Endothelial cell of umbilical vein (primary cell): ENCODE measurements around the gene FOXP1. TPM values are rescaled to one million over a fixed set of nuclear protein-coding genes. Genes with fewer than 3 reads are reported as not detected.

Experiments used
- BruUV-seq: library from RNA; stranded (reverse); fragments of 400-500 nt; replicated peaks from 2 replicates; lab custom pipeline; 2021; lab: Mats Ljungman, UMichigan
- CTCF ChIA-PET: fragments of 300-600, 350-600 bp; sonication (Branson Sonifier 250); formaldehyde crosslinking; loops from one replicate; lab custom pipeline; 2021; ENCODE audit warnings: antibody characterized with exemption, inconsistent platforms; lab: Charles Lee
- POLR2A ChIA-PET: fragments of 300-600, 350-600 bp; sonication (Branson Sonifier 250); formaldehyde crosslinking; loops from one replicate; lab custom pipeline; 2021; ENCODE audit warnings: antibody characterized with exemption, inconsistent platforms; lab: Charles Lee
- DNase-seq: peaks from one replicate; pipeline ENCODE4 v3.0.0-alpha.2; 2011; ENCODE audit warnings: low read depth, low spot score
- FAIRE-seq: peaks from 2 replicates; lab custom pipeline; 2011; peaks lifted over from hg19 to GRCh38; lab: Jason Lieb, UNC
- H2AFZ ChIP-seq: 2 replicates; pipeline ENCODE4 v1.6.0; 2012; ENCODE audit warnings: low read depth, low read length, control low read depth, inconsistent platforms
- H3K27ac ChIP-seq: 2 replicates; pipeline ENCODE4 v1.5.1; 2011; ENCODE audit warnings: low read depth, mild to moderate bottlenecking, control low read depth, low read length, moderate library complexity; ENCODE audit not compliant: insufficient read depth
- H3K27me3 ChIP-seq, 2 experiments: 2 replicates each; pipeline versions ENCODE4 v1.6.0 to v1.6.1; 2011; ENCODE audit warnings: low read length in 2 of 2, mixed read lengths in 1 of 2; ENCODE audit not compliant: control insufficient read depth in 2 of 2, insufficient read depth in 2 of 2
- H3K36me3 ChIP-seq, 2 experiments: 2 replicates in 1 of 2; 3 replicates in 1 of 2; pipeline ENCODE4 v1.5.1; 2011; ENCODE audit warnings: low read length in 2 of 2, mild to moderate bottlenecking in 1 of 2, moderate library complexity in 1 of 2; ENCODE audit not compliant: control insufficient read depth in 2 of 2, insufficient read depth in 2 of 2; ENCODE audit errors: extremely low read depth in 1 of 2
- H3K4me1 ChIP-seq: 3 replicates; pipeline ENCODE4 v1.5.1; 2011; ENCODE audit warnings: mild to moderate bottlenecking, low read length; ENCODE audit not compliant: control insufficient read depth, insufficient read depth; ENCODE audit errors: extremely low read depth
- H3K4me2 ChIP-seq: 2 replicates; pipeline ENCODE4 v1.6.1; 2011; ENCODE audit warnings: low read length, control low read depth, mixed read lengths; ENCODE audit not compliant: insufficient read depth
- H3K4me3 ChIP-seq, 3 experiments: fragments of 200-600 bp in 1 of 3; sonication (generic), shearing (Covaris generic) in 1 of 3; replicated peaks in 1 of 3; 2 replicates each; pipeline ENCODE4 v1.5.1; 2011 to 2016; ENCODE audit warnings: control low read depth in 3 of 3, low read length in 3 of 3, mild to moderate bottlenecking in 2 of 3, inconsistent platforms in 1 of 3, low read depth in 1 of 3, moderate library complexity in 1 of 3; ENCODE audit not compliant: insufficient read depth in 1 of 3
- H3K79me2 ChIP-seq: 2 replicates; pipeline ENCODE4 v1.6.0; 2012; ENCODE audit warnings: low read length, inconsistent platforms; ENCODE audit not compliant: control insufficient read depth, insufficient read depth
- H3K9ac ChIP-seq: replicated peaks from 2 replicates; pipeline ENCODE3; 2011; ENCODE audit warnings: low read length, control low read depth; ENCODE audit not compliant: insufficient read depth; ENCODE audit errors: extremely low read depth
- H3K9me1 ChIP-seq: replicated peaks from 3 replicates; pipeline ENCODE4 v1.6.0; 2011; ENCODE audit warnings: mild to moderate bottlenecking, low read length; ENCODE audit not compliant: control insufficient read depth, insufficient read depth; ENCODE audit errors: extremely low read depth
- H3K9me3 ChIP-seq: replicated peaks from 2 replicates; pipeline ENCODE4 v1.5.1; 2012; ENCODE audit warnings: low read length, inconsistent platforms; ENCODE audit not compliant: control insufficient read depth, insufficient read depth
- H4K20me1 ChIP-seq: replicated peaks from 2 replicates; pipeline ENCODE3; 2011; ENCODE audit warnings: mild to moderate bottlenecking, low read length; ENCODE audit not compliant: control insufficient read depth, insufficient read depth; ENCODE audit errors: extremely low read depth
- CTCF ChIP-seq, 2 donors: IDR thresholded peaks; 1 replicate in 1 of 2; 2 replicates in 1 of 2; pipeline ENCODE4 v1.5.1; 2011; ENCODE audit warnings: low read length in 2 of 2, mild to moderate bottlenecking in 2 of 2, moderate library complexity in 2 of 2, control low read depth in 1 of 2, inconsistent platforms in 1 of 2, low read depth in 1 of 2; ENCODE audit not compliant: insufficient read depth in 1 of 2; ENCODE audit errors: extremely low read depth in 1 of 2
- EZH2 ChIP-seq: IDR thresholded peaks from 2 replicates; pipeline ENCODE4 v1.6.1; 2012; ENCODE audit warnings: borderline replicate concordance, low read depth, mild to moderate bottlenecking, moderate library complexity, low read length, inconsistent platforms; ENCODE audit not compliant: severe bottlenecking
- FOS ChIP-seq: IDR thresholded peaks from 2 replicates; pipeline ENCODE4 v1.6.1; 2011; ENCODE audit warnings: mild to moderate bottlenecking, low read length, moderate library complexity, borderline replicate concordance; ENCODE audit not compliant: insufficient read depth
- GATA2 ChIP-seq: IDR thresholded peaks from 2 replicates; pipeline ENCODE4 v1.7.0; 2011; ENCODE audit warnings: low read depth, mild to moderate bottlenecking, moderate library complexity, mixed read lengths, low read length; ENCODE audit not compliant: insufficient read length, insufficient read depth
- JUN ChIP-seq: IDR thresholded peaks from 2 replicates; pipeline ENCODE4 v1.6.1; 2011; ENCODE audit warnings: borderline replicate concordance, low read depth; ENCODE audit not compliant: insufficient read length, insufficient read depth
- MAX ChIP-seq: IDR thresholded peaks from 2 replicates; pipeline ENCODE4 v1.6.1; 2011; ENCODE audit not compliant: insufficient read depth, insufficient read length
- MYC ChIP-seq: IDR thresholded peaks from one replicate; pipeline ENCODE4 v1.6.1; 2011; ENCODE audit warnings: mild to moderate bottlenecking, low read depth, low read length
- POLR2A ChIP-seq: IDR thresholded peaks from 2 replicates; pipeline ENCODE4 v1.6.1; 2012; ENCODE audit warnings: low read depth, mild to moderate bottlenecking, control low read depth, low read length
- POLR2AphosphoS5 ChIP-seq: IDR thresholded peaks from 2 replicates; pipeline ENCODE4 v1.6.1; 2012; ENCODE audit warnings: low read depth, mild to moderate bottlenecking, control low read depth, low read length, moderate library complexity; ENCODE audit not compliant: insufficient read depth
- dilution Hi-C: fragments of 300-500 bp; cut with MboI; formaldehyde crosslinking; loops from one replicate; pipeline ENCODE4 v1.15.0; 2019; ENCODE audit warnings: low sequenced_read_pairs; ENCODE audit not compliant: extremely low pct_ligation_motif_present
- intact Hi-C: fragments of 100-400 bp; cut with micrococcal nuclease; formaldehyde crosslinking; loops from one replicate; pipeline ENCODE4 v1.10.0; 2022
- polyA plus RNA-seq, 4 experiments: library from polyadenylated mRNA; depleted of rRNA in 3 of 4; stranded (reverse) in 3 of 4; unstranded in 1 of 4; fragments of >200 nt; gene quantifications; 2 replicates each; pipeline versions ENCODE4 v1.2.1 to v1.2.3, GENCODE V29; 2011 to 2012; ENCODE audit warnings: missing spikeins in 1 of 4
- total RNA-seq: library from RNA; stranded (reverse); gene quantifications from 2 replicates; pipeline ENCODE4 v1.2.3, GENCODE V29; 2021

FOXP1 gene
- total and polyA plus RNA-seq, 2 donors (not counting 3 experiments of a cell fraction or from before 2014, with no cell fraction given), result 41.0 to 107 TPM

GRCh38 chr3:71077070-71077469 is 506.5 kb downstream of the FOXP1 start:
- H3K9me1 ChIP-seq, result no peaks in the 10 kb centered on the region
- FAIRE-seq (no peak), DNase-seq (no peak)
- ChIA-PET POLR2A (no interaction called here), CTCF (interaction anchor here (1.1 to 2.5 kb wide), 4 partner anchors 8 to 527 kb away, joined by 3 to 7 read pairs (median 4); no protein-coding TSS in a partner anchor)
- H3K79me2 ChIP-seq, result no peaks in the 10 kb centered on the region
- no peak overlapping the region for H3K4me2 ChIP-seq
- H3K27me3 ChIP-seq, result no peaks in the 10 kb centered on the region
- no peak overlapping the region for H3K9ac ChIP-seq
- no peak overlapping the region for H2AFZ ChIP-seq
- dilution Hi-C loops (no loop called here), intact Hi-C loops (loop anchor here (10.0 kb wide), 1 partner anchor 1612 kb away; no protein-coding TSS in a partner anchor)
- BruUV-seq, result no TSS peak
- H3K27ac ChIP-seq, result no peak overlapping the region
- no peak overlapping the region for H3K4me3 ChIP-seq
- H3K9me3 ChIP-seq, result no peaks in the 10 kb centered on the region
- H3K36me3 ChIP-seq, result no peaks in the 10 kb centered on the region
- no peaks in the 10 kb centered on the region for H4K20me1 ChIP-seq
- peaks cover 15% of the 10 kb centered on the region for H3K4me1 ChIP-seq
- TF ChIP-seq MYC, result no peak
- no peak for TF ChIP-seq MAX
- no peak for TF ChIP-seq POLR2AphosphoS5
- TF ChIP-seq POLR2A, result no peak
- TF ChIP-seq JUN, result no peak
- TF ChIP-seq FOS, result no peak
- no peak for TF ChIP-seq EZH2
- no peak for TF ChIP-seq CTCF (IDR thresholded peaks at IDR 0.05; ENCODE audit: extremely low read depth in 1 of 2, insufficient read depth in 1 of 2, low read depth in 1 of 2, low read length in 2 of 2)
- no peak for TF ChIP-seq GATA2
